Neural progenitor cell (in vitro differentiated cells): ENCODE results near the gene RAPGEF5.

Experiments
- CTCF ChIP-seq: fragments of 200-600 bp; sonication (generic); IDR thresholded peaks from 2 replicates; pipeline ENCODE4 v1.5.1; 2017; ENCODE audit warnings: antibody characterized with exemption, mild to moderate bottlenecking
- EZH2 ChIP-seq: fragments of 200-600 bp; sonication (generic); IDR thresholded peaks from 2 replicates; pipeline ENCODE4 v1.6.1; 2017; ENCODE audit warnings: antibody characterized with exemption, mild to moderate bottlenecking, moderate library complexity
- EZH2phosphoT487 ChIP-seq: fragments of 200-600 bp; sonication (generic); IDR thresholded peaks from 2 replicates; pipeline ENCODE4 v1.6.1; 2017; ENCODE audit warnings: antibody characterized with exemption

GRCh38 chr7:22120391-22121053 lies 236.4 kb downstream of the RAPGEF5 start:
- no peak for TF ChIP-seq CTCF
- no peak for TF ChIP-seq EZH2
- TF ChIP-seq EZH2phosphoT487, result no peak
